DLD1 (cell line): ENCODE data around the gene PSMD13.
"Not testable (repeated sequence)": the region's sequence is repeated elsewhere in the genome, so short reads cannot be mapped to it uniquely, and the experiment has no call there.

Experiments used
- in situ Hi-C: cut with HindIII; loops from 2 replicates; pipeline ENCODE4 v1.10.0; 2017; ENCODE audit warnings: low sequenced_read_pairs

The PSMD13 gene

DNA sequence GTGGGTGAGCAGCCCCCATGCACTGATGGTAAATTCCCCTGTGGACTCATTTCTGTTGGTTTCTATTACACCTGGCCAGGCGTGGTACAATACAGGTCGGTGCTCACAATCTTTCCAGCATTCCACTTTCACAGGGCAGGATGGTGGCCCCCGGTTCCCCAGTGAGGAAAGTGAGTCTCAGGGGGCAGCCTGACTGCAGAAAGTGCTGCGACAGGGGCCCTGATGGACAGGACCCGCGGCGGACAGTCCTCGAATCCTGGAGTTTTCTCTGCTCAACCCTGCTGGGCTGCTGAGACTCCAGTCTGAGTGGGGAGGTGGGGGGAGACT lies 49.1 kb downstream of the PSMD13 start:
- in situ Hi-C loops: no loop called here

DNA sequence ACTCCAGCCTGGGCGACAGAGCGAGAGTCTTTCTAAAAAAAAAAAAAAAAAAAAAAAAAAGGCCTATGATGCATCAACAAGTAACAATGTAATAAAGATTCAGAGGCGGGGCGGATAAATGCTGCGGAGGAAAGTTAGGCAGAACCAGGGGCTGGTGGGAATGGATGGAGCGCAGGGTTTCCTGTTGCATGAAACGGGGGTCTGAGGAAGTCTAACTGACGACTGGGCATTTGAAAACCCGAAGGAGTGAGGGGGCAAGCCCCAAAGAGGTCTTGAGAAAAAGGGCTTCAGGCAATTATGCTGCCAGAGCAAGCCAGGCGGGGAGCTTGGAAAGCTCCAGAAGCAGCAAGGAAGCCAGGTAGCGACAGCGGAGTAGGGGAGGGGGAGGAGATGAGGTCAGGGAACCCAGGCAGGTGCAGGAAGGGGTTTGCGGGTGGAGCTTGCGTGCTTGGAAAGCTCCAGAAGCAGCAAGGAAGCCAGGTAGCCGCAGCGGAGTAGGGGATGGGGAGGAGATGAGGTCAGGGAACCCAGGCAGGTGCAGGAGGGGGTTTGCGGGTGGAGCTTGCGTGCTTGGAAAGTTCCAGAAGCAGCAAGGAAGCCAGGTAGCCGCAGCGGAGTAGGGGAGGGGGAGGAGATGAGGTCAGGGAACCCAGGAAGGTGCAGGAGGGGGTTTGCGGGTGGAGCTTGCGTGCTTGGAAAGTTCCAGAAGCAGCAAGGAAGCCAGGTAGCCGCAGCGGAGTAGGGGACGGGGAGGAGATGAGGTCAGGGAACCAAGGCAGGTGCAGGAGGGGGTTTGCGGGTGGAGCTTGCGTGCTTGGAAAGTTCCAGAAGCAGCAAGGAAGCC lies 50.4 kb downstream of the PSMD13 start:
- in situ Hi-C loops: not testable (repeated sequence)

DNA sequence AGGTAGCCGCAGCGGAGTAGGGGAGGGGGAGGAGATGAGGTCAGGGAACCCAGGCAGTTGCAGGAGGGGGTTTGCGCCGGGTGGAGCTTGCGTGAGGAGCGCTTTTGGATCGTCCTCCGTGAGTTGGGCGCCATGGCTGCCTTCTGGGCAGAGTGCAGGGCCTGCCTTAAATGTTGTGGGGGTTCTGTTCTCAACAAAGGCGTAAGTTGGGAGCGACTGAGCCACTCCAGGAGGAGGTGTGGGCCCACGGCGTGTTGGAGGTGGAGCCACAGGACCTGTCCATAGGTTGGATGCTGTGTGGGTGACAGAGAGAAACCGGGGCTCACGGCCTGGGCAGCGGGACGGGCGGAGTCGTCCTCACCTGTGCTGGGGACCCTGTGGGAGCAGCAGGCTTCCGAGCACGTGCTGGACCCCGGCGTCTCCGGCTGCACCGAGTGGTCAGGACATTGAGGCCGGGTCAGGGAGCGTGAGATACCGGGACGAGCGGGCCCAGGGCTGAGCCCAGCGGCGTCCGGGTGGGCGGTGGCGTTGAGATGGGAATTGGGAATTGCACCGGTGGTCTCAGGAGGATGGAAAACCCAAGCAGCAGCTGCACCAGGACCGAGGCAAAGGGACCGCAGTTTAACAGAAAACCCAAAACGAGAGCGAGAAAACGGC lies 51.2 kb downstream of the PSMD13 start:
- in situ Hi-C loops: no loop called here

DNA sequence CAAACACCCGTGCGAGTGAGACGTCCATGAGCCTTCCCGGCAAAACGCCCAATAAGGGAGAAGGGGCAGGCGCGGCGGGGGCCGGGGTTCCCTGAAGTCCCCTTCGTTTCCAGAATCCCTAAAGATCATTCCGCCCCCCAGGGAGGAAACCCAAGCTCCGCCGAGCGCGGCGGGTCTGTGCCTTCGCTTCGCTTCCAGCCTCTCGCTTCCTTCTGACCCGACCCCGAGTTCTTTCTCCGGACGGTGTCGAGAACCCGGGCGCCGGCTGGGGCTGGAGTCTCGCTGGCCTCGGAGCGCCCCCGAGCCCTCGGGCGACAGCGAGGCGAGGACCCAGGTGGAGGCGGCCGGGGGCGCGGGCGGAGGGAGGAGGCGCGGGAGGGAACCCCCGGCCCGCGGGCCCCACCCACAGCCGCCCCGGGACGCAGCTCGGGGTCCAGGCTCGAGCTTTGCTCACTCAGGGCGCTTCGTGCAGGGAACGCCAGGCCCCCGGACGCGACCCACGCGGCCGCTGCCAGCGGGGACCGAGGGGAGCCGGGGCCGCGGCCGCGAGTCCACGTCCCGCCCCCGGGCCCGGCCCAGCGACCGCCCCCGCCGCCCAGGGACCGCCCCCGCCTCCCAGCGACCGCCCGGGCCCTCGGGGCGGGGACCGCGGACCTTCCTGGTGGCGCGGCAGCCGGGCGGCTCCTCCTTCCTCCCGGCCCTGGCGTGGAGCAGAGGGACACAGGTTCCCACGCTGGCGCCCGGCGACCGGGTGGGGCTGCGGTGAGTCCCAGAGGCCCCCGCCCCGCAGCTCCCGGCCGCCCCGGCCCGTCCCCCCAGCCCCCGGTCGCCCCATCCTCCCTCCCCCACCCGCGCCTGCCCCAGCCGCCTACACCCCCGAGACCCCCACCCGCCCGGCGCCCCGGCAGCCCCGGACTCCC lies 52.0 kb downstream of the PSMD13 start, which contains the start of gene PGGHG:
Gene PGGHG (plus strand): TSS at position 649 of the 920 bp plus-strand sequence. CDS start 691 bp downstream, outside the sequence.
- in situ Hi-C loops: no loop called here

DNA sequence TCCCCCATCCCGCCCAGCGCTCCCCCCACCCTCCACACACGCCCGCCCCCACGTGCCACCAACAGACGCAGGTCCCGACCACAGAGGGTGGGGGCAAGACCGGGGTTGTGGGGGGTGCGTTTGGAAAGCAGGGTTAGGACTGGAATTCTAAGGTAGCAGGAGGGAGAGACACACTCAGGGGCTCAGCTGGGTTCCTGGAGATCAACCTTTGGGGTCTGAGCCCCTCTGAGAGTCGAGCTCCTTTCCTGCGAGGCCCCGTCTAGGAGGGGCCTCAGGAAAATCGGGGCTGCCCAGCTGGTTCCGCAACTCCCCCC lies 52.6 kb downstream of the PSMD13 start:
- in situ Hi-C loops: no loop called here

DNA sequence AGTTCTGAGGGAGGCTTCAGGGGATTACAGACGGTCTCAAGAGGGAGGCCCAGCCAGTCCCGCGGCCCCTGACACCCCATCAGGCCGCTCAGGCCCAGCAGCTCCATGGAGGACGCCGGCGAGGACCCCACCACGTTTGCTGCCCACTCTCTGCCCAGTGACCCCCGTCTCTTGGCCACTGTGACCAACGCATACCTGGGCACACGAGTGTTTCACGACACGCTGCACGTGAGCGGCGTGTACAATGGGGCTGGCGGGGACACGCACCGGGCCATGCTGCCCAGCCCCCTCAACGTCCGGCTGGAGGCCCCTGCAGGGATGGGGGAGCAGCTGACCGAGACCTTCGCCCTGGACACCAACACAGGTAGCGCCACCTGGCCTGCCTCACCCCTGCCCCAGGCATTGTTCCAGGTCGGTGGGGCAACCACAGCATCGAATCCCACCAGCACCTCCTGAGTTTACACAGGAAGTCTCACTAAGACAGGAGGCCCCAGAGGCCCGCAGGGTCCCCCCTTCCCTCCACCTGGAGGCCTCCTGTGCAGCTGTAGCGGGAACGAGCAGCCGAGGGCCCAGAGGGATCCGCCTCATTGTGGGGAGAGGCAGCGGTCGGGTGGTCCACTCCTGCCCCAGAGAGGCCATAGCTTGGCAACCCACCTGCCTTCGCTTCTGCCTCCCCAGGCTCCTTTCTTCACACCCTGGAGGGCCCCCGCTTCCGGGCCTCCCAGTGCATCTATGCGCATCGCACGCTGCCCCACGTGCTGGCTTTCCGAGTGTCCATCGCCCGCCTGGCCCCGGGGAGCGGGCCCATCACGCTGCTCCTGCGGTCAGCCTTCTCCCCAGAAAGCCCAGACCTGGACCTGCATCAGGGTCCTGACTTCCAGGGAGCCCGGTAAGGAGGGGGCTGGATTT lies 53.2 kb downstream of the PSMD13 start:
- in situ Hi-C loops: no loop called here

DNA sequence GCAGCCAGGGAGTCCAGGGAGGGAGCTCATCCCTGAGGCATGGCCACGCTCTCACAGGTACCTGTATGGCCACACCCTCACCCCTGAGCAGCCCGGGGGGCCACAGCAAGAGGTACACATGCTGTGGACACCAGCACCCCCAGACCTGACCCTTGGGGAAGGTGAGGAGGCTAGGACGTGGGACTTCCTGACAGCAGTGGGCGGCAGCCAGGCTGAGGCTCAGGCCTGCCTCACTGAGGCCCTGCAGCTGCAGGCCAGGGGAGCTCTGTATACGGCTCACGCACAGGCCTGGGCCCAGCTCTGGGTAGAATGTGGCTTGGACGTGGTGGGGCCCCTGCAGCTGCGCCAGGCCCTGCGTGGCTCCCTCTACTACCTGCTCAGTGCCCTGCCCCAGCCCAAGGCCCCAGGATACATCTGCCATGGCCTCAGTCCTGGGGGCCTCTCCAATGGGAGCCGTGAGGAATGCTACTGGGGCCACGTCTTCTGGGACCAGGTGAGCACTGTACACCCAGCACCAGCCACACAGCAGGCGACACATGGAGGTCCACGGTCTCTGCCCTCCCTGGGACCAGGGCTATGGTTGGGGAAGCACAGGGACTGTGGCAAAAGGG lies 54.0 kb downstream of the PSMD13 start:
- in situ Hi-C loops: no loop called here

DNA sequence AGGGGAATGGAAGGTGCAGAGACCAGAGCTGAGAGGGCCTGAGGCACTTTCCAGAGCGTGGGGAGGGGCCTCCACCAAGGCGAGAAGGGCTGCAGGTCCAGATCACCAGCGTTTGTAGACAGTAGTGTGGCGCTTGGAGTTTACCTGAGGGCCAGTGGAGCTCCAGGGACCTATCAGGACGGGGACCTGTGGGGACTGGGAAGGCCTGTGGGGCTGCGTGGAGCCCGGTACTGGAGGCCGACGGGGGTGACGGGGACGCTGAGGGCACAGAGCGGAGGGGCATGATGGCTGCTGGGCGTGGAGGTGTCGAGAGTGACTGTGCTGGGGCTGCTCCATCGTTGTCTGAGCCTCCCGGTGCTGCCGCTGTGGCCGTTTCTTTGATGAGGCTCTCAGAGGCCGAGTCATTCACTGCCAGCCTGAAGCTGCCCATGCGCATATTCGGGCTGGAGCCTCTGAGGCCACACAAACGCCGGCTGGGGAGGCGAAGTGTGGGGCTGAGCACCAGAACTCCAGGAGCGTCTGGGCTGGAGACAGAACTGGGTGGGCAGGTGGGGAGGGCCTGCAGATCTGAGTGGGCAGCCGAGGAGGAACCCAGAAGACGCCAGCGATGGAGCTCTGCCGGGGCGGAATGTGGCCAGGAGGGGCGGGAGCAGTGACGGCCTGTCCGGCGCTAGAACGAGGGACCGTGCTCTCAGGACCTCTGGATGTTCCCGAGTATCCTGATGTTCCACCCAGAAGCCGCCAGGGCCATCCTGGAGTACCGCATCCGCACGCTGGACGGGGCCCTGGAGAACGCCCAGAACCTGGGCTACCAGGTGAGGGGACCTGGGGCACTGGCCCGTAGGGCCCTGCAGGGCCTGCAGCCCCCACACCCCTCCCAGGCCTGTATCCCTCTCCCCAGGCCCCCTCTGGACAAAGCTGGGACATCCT lies 54.8 kb downstream of the PSMD13 start:
- in situ Hi-C loops: no loop called here

DNA sequence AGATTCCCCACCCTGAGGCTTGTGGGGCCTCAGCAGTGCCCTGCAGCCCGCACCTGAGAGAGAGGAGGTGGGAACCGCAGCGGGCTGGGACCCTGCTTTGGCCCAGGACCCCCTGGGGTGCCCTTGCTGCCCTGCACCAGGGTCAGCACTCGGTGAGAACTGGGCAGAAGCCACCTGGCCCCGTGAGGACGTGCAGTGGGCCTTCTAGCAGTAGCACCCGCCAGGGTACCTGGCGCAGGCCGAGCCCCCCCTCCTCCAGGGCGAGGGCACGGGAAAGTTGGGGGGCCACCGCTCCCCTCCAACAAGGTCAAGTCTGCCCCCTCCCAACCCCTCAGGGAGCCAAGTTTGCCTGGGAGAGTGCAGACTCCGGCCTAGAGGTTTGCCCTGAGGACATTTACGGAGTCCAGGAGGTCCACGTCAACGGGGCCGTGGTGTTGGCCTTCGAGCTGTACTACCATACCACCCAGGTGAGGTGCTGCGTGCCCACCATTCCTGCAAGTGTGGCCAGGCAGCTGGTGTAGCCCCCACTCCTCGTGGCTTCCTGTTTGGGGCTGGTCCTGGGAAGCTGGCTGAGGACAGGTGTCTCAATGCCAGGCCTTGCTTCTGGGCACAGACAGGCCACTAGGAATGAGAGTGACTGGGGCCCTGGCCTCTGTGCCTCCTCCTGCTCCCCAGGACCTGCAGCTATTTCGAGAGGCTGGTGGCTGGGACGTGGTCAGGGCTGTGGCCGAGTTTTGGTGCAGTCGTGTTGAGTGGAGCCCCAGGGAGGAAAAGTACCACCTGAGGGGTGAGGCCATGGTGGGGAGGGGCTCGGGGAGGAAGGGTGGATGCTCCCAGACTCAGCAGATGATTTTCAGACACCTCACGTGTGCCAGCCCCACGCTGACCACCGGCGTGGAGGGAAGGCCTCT lies 55.7 kb downstream of the PSMD13 start:
- in situ Hi-C loops: no loop called here

DNA sequence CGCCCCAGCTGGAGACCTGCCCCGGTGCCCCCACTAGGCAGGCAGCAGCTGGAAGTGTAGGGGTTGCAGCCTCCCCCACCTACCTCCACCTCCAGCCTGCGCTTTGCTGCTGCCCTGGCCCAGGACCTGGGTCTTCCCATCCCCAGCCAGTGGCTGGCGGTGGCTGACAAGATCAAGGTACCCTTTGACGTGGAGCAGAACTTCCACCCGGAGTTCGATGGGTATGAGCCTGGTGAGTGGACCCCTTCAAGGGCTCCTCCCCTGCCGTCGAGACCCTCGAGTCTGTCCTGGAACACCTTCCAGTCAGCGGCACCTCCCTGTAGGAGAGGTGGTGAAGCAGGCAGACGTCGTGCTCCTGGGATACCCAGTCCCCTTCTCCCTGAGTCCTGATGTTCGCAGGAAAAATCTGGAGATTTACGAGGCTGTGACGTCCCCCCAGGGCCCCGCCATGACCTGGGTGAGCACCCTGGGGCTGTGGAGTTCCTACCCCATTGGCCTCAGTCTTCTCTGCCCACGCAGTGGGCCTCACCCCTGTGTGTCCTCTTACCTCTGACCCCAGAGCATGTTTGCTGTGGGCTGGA lies 56.6 kb downstream of the PSMD13 start:
- in situ Hi-C loops: no loop called here

DNA sequence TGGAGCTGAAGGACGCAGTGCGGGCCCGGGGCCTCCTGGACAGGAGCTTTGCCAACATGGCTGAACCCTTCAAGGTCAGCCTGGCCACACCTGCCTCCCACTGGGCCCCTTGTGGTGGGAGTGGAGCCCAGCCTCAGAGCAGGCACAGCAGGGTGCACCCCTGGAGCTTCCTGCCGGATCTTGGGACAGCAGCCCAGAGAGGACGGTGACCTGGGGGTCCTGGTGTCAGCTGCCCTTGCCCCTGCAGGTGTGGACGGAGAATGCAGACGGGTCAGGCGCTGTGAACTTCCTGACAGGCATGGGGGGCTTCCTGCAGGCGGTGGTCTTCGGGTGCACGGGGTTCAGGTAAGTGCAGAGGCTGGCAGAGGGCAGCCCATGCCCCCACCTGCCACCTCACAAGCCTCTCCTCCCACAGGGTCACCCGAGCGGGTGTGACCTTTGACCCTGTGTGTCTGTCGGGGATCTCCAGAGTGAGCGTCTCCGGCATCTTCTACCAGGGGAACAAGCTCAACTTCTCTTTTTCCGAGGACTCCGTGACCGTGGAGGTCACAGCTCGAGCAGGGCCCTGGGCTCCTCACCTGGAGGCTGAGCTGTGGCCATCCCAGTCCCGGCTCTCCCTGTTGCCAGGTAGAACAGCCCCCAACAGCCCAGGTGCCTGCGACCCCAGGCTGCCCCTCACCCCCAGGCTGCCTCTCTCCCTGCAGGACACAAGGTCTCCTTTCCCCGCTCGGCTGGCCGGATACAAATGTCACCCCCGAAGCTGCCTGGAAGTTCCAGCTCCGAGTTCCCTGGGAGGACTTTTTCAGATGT lies 57.3 kb downstream of the PSMD13 start:
- in situ Hi-C loops: no loop called here

DNA sequence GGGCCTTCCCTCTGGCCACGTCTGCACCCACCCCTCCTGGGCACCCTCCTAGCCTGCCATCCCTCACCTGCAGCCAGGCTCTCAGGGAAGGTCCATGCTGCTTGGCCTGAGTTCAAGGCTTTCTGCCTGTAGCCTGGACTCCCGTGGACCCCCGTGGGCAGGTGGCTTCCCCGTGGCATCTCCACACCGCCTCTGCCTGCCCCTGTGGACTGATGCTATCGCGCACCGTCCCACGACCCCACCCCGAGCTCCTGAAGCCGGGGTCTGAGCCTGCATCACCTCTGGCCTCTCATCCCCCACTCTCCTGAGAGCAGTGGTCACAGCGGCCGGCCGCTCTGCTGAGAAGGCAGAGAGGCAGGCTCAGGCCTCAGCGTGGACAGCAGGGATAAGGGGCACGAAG lies 58.0 kb downstream of the PSMD13 start:
- in situ Hi-C loops: no loop called here

DNA sequence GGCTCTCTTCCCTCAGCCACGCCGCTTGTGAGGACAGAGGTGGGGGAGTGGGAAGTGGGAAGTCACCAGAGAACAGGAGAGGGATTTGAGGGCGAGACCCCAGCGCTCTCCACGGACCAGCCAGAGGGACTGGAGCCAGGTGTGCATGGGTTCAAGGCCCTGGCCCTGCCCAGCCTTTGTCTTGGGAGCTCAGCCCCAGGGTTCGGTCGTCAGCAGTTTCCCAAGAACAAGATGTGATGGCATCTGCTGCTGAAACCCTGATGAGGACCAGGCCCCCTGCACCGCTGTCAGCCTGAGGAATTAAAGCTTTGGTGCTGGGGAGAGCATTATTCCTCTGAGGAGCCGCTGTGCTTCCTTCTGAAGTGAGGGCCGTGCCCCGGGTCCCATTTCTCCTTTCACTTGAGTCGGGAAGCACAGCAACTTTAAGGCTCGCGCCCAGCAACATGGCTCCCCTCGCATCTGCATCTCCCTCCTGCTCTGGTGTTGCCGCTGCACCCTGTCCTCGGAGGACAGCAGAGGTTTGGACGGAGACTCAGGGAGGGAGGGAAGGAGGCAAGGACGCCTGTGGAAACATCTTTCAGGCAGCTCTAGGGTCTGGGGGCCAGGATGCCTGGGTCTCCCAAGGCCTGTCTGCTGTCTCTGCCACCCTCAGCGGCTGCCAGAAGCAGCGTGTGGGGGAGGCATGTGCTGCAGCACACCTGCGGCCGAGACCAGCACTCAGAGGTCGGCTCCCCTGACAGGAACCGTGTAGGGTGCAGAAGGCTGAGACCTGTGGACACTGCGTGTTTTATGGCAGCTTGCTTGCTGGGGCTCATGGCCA lies 58.8 kb downstream of the PSMD13 start:
- in situ Hi-C loops: no loop called here

DNA sequence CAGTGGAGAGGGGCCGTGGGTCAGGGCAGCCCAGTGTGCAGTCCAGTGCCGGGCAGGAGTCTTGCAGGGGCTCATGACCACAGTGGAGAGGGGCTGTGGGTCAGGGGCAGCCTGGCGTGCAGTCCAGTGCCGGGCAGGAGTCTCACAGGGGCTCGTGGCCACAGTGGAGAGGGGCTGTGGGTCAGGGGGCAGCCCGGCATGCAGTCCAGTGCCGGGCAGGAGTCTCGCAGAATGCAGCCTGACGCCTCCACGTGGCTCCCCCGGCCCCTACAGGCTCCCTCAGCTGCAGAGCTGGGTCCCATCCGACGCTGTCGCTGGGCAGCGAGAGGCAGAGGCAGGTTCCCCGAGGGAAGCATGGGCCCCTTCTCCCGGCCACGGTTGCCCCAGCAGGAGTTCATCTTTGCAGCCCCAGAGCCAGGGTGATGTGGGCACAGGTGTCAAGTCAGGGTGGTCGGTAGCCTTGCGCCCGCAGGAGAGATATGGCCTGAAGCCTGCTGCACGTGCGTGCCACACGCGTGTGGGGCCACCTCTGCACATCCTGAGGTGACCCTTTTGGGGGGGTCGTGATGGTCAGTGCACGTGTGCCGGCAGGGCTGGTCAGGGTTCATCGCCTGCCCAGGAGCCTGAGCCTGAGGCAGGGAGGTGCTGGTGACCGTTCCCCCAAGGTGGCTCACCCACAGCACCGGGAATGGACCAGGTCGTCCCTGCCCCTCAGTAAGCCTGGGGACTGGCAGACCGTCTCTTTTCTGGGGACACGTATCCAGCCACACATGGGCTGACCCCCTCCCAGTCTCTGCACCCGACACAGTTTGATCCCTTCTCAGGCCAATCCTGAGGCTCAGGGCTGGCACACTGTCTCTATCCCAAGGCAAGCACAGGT lies 59.6 kb downstream of the PSMD13 start:
- in situ Hi-C loops: no loop called here

DNA sequence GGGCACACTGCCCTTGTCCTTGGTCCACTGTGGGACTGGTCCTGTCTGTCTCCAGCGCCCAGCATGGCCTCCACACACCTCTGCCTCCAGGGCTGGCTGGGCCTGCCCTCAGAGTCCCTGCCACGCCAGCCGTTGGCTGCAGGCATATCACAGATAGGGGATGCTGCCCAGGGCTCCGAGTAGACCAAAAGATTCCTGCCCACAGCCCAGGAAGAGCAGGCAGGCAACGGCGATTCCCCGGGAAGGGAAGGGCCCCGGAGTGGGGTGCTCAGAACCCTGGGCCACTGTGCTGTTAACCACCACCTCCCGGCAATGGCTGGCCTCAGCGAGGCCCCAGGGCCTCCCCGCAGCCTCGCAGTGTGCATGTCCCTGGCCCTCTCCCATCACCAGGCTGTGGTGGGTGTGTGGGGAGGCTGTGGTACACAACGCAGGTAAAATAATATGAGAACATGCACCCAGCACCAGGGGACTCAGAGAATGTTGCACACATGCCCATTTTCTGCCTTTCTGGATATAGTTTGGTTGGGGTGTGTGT lies 60.3 kb downstream of the PSMD13 start:
- in situ Hi-C loops: no loop called here
